Breast epithelium (tissue), 3 donors: ENCODE results near the gene DCTN2.

Source experiments
- CTCF ChIP-seq, 3 donors: fragments of 450-650 bp; IDR thresholded peaks; one replicate each; pipeline ENCODE4 v1.5.1; 2016 to 2017; ENCODE audit warnings: antibody characterized with exemption in 3 of 3, mild to moderate bottlenecking in 3 of 3, moderate library complexity in 3 of 3
- POLR2A ChIP-seq: fragments of 450-650 bp; IDR thresholded peaks from one replicate; pipeline ENCODE4 v1.6.1; 2016; ENCODE audit warnings: antibody characterized with exemption, mild to moderate bottlenecking, moderate library complexity

GRCh38 chr12:57526477-57527126, 20.4 kb downstream of the DCTN2 start:
- TF ChIP-seq CTCF (IDR thresholded peaks at IDR 0.05) (no peak), POLR2A (no peak)
